Stimulated activated CD8-positive, alpha-beta memory T cell treated with anti-CD3 and anti-CD28 coated beads, Interleukin-15, amount 100 ng/mL, for 48 hours (primary cell): ENCODE measurements around the gene SLC28A1.

Source experiments
- DNase-seq, 2 donors: peaks; one replicate each; pipeline ENCODE4 v3.0.0-alpha.2; 2020; ENCODE audit warnings: low read depth in 2 of 2

SLC28A1 gene

GRCh38 chr15:84940399-84940798 lies 55.9 kb downstream of the SLC28A1 start:
- no peak for DNase-seq

- DNase-seq, result no peak
Observed at GRCh38 chr15:84942456-84942855, 58.0 kb downstream of the SLC28A1 start.

- no peak for DNase-seq
Observed at GRCh38 chr15:84944311-84944710, 59.8 kb downstream of the SLC28A1 start.

- DNase-seq, result no peak
Observed at GRCh38 chr15:84944861-84945260, 60.4 kb downstream of the SLC28A1 start.

- DNase-seq, result no peak
Observed at GRCh38 chr15:84946772-84947489, 62.5 kb downstream of the SLC28A1 start.

GRCh38 chr15:84947947-84948830 lies 63.7 kb downstream of the SLC28A1 start:
- no peak for DNase-seq

- no peak for DNase-seq
Observed at GRCh38 chr15:84949043-84949442, 64.6 kb downstream of the SLC28A1 start.

- DNase-seq, result no peak
Observed at GRCh38 chr15:84949845-84950569, 65.5 kb downstream of the SLC28A1 start.

GRCh38 chr15:84950570-84951111 lies 66.2 kb downstream of the SLC28A1 start:
- DNase-seq, result no peak

GRCh38 chr15:84951736-84952135 lies 67.3 kb downstream of the SLC28A1 start:
- no peak for DNase-seq

GRCh38 chr15:84953136-84953535 lies 68.7 kb downstream of the SLC28A1 start:
- no peak for DNase-seq

- DNase-seq, result no peak
Observed at GRCh38 chr15:84953726-84954125, 69.3 kb downstream of the SLC28A1 start.

GRCh38 chr15:84955089-84955848 lies 70.8 kb downstream of the SLC28A1 start:
- peak in 1 of 2 donors; percentile 4 for DNase-seq

GRCh38 chr15:84956199-84956598 lies 71.7 kb downstream of the SLC28A1 start:
- DNase-seq, result no peak

GRCh38 chr15:84960391-84961113 lies 76.1 kb downstream of the SLC28A1 start:
- DNase-seq, result no peak

GRCh38 chr15:84961114-84961452 lies 76.6 kb downstream of the SLC28A1 start:
- DNase-seq, result no peak

GRCh38 chr15:84961707-84962106 lies 77.2 kb downstream of the SLC28A1 start:
- no peak for DNase-seq

GRCh38 chr15:84962955-84963354 lies 78.5 kb downstream of the SLC28A1 start:
- no peak for DNase-seq

- DNase-seq, result no peak
Observed at GRCh38 chr15:84967380-84967779, 82.9 kb downstream of the SLC28A1 start.

- no peak for DNase-seq
Observed at GRCh38 chr15:84968301-84968700, 83.8 kb downstream of the SLC28A1 start.

- DNase-seq, result no peak
Observed at GRCh38 chr15:84969257-84969656, 84.8 kb downstream of the SLC28A1 start.
